Measurements from ENCODE around the gene ZFP36. TPM values are rescaled to one million over a fixed set of nuclear protein-coding genes. Genes with fewer than 3 reads are reported as not detected.

ZFP36 gene
- total and polyA plus RNA-seq, 12 donors = 22.8 to 194 (median 51.7) TPM

GRCh38 chr19:39424934-39425333, 18.3 kb downstream of the ZFP36 start:
- ATAC-seq (no peak), DNase-seq (no peak)
- TF ChIP-seq, protein P1, sequence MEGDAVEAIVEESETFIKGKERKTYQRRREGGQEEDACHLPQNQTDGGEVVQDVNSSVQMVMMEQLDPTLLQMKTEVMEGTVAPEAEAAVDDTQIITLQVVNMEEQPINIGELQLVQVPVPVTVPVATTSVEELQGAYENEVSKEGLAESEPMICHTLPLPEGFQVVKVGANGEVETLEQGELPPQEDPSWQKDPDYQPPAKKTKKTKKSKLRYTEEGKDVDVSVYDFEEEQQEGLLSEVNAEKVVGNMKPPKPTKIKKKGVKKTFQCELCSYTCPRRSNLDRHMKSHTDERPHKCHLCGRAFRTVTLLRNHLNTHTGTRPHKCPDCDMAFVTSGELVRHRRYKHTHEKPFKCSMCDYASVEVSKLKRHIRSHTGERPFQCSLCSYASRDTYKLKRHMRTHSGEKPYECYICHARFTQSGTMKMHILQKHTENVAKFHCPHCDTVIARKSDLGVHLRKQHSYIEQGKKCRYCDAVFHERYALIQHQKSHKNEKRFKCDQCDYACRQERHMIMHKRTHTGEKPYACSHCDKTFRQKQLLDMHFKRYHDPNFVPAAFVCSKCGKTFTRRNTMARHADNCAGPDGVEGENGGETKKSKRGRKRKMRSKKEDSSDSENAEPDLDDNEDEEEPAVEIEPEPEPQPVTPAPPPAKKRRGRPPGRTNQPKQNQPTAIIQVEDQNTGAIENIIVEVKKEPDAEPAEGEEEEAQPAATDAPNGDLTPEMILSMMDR (IDR thresholded peaks at IDR 0.05) = no peak
- intact Hi-C loops (cut with DNase I) = no loop called here
- Histone ChIP-seq H3K9me3 (no peaks in the 10 kb centered on the region), H3K27me3 (no peaks in the 10 kb centered on the region), H3K27ac (no peak overlapping the region), H3K4me3 (no peak overlapping the region), H3K36me3 (peaks cover 0 to 56% (median 0%) of the 10 kb centered on the region in 9 donors), H3K4me1 (peaks cover 10 to 22% (median 18%) of the 10 kb centered on the region in 9 donors)
- WGBS, 2 donors = 80 to 81% methylated on average over 16 of the region's 16 CpGs

GRCh38 chr19:39425744-39426143, 19.1 kb downstream of the ZFP36 start:
- H3K4me1 ChIP-seq = peaks cover 10 to 26% (median 19%) of the 10 kb centered on the region in 9 donors
- intact Hi-C loops (cut with DNase I) = no loop called here
- H3K27ac ChIP-seq = no peak overlapping the region
- peaks cover 0 to 48% (median 0%) of the 10 kb centered on the region in 9 donors for H3K36me3 ChIP-seq
- no peak for DNase-seq
- no peak for ATAC-seq
- no peaks in the 10 kb centered on the region for H3K27me3 ChIP-seq
- TF ChIP-seq, protein P1 (IDR thresholded peaks at IDR 0.05) = no peak
- 88 to 93% methylated on average over 7 of the region's 7 CpGs for WGBS, 2 donors
- H3K4me3 ChIP-seq = no peak overlapping the region
- no peaks in the 10 kb centered on the region for H3K9me3 ChIP-seq

- TF ChIP-seq, protein P1 (IDR thresholded peaks at IDR 0.05) = no peak
- Histone ChIP-seq H3K36me3 (peaks cover 0 to 44% (median 0%) of the 10 kb centered on the region in 9 donors), H3K27me3 (no peaks in the 10 kb centered on the region), H3K4me1 (peaks cover 10 to 30% (median 19%) of the 10 kb centered on the region in 9 donors), H3K27ac (no peak overlapping the region), H3K9me3 (no peaks in the 10 kb centered on the region), H3K4me3 (no peak overlapping the region)
- ATAC-seq (no peak), DNase-seq (no peak)
- intact Hi-C loops (cut with DNase I) = no loop called here
- WGBS, 2 donors = 61% methylated on average over 5 of the region's 5 CpGs
Observed at GRCh38 chr19:39426170-39426569, 19.5 kb downstream of the ZFP36 start.

GRCh38 chr19:39427707-39428106, 21.1 kb downstream of the ZFP36 start:
- Histone ChIP-seq H3K36me3 (peaks cover 0 to 40% (median 9%) of the 10 kb centered on the region in 9 donors), H3K4me3 (no peak overlapping the region), H3K4me1 (peaks cover 10 to 39% (median 19%) of the 10 kb centered on the region in 9 donors), H3K9me3 (no peaks in the 10 kb centered on the region), H3K27me3 (no peaks in the 10 kb centered on the region), H3K27ac (peak overlapping the region in 8 of 10 donors; percentile 78 to 91 (median 88))
- intact Hi-C loops (cut with DNase I) = no loop called here
- WGBS, 2 donors = 91 to 94% methylated on average over 11 of the region's 11 CpGs
- ATAC-seq = no peak
- no peak for DNase-seq
- TF ChIP-seq, protein P1 (IDR thresholded peaks at IDR 0.05) = no peak

All from heart right ventricle (tissue), 16 donors.